Ascending aorta (tissue), 2 donors: ENCODE data around the gene MMP27. TPM values are rescaled to one million over a fixed set of nuclear protein-coding genes. Genes with fewer than 3 reads are reported as not detected.

Experiments
- DNase-seq, 2 donors: peaks; one replicate each; pipeline ENCODE4 v3.0.0-alpha.2; 2019; ENCODE audit warnings: low spot score in 2 of 2
- H3K27ac ChIP-seq, 2 donors: fragments of 200-600 bp; sonication (generic); one replicate each; pipeline ENCODE4 v1.5.1; 2016 to 2017; ENCODE audit warnings: mild to moderate bottlenecking in 1 of 2
- H3K27me3 ChIP-seq: fragments of 200-600 bp; sonication (generic); one replicate; pipeline ENCODE4 v1.5.1; 2017
- H3K36me3 ChIP-seq, 2 donors: fragments of 200-600 bp; sonication (generic); one replicate each; pipeline ENCODE4 v1.5.1; 2016
- H3K4me1 ChIP-seq, 2 donors: fragments of 200-600 bp; sonication (generic); one replicate each; pipeline ENCODE4 v1.5.1; 2016 to 2017; ENCODE audit warnings: mild to moderate bottlenecking in 1 of 2
- H3K4me3 ChIP-seq, 2 donors: fragments of 200-600 bp; sonication (generic); one replicate each; pipeline ENCODE4 v1.5.1; 2016 to 2017; ENCODE audit warnings: mild to moderate bottlenecking in 1 of 2
- H3K9me3 ChIP-seq, 2 donors: fragments of 200-600 bp; sonication (generic); one replicate each; pipeline ENCODE4 v1.5.1; 2016
- intact Hi-C: fragments of 100-400 bp; cut with DNase I; formaldehyde crosslinking; loops from one replicate; pipeline ENCODE4 v1.15.1; 2023
- total RNA-seq: library from RNA; depleted of rRNA; stranded (reverse); fragments of >200 nt; gene quantifications from one replicate; pipeline ENCODE4 v1.1.0, GENCODE V29; 2016
- TF ChIP-seq, protein P1 (sequence below), 3 experiments: fragments of 200-600 bp in 2 of 3; fragments of 450-650 bp in 1 of 3; sonication (generic) in 2 of 3; IDR thresholded peaks; one replicate each; pipeline ENCODE4 v1.5.1; 2016 to 2019; ENCODE audit warnings: antibody characterized with exemption in 3 of 3, mild to moderate bottlenecking in 1 of 3, moderate library complexity in 1 of 3

The MMP27 gene
- total RNA-seq, 1 donor from 2014 or later = not detected

DNA sequence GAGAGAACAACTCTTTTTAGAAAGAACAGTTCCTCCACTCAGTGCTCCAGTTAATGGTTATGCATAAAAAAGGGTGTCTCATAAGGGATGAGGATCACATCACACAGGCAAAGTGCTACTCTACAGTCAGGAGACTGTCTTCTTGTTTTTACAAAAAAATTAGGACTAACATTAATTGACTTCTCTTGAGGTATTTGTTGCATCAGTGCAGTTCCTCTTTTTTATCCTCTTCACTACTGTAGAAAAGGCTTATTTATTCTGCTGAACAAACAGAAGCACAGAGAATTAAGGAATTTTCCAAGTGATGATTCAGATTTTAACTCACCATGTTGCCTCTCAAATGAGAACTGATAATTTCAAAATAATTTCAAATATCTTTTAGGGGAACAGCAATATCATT lies 17.3 kb upstream of the MMP27 start:
- Histone ChIP-seq H3K27me3 (no peaks in the 10 kb centered on the region), H3K4me3 (no peak overlapping the region), H3K27ac (no peak overlapping the region), H3K36me3 (no peaks in the 10 kb centered on the region), H3K4me1 (no peaks in the 10 kb centered on the region), H3K9me3 (no peaks in the 10 kb centered on the region)
- TF ChIP-seq, protein P1, sequence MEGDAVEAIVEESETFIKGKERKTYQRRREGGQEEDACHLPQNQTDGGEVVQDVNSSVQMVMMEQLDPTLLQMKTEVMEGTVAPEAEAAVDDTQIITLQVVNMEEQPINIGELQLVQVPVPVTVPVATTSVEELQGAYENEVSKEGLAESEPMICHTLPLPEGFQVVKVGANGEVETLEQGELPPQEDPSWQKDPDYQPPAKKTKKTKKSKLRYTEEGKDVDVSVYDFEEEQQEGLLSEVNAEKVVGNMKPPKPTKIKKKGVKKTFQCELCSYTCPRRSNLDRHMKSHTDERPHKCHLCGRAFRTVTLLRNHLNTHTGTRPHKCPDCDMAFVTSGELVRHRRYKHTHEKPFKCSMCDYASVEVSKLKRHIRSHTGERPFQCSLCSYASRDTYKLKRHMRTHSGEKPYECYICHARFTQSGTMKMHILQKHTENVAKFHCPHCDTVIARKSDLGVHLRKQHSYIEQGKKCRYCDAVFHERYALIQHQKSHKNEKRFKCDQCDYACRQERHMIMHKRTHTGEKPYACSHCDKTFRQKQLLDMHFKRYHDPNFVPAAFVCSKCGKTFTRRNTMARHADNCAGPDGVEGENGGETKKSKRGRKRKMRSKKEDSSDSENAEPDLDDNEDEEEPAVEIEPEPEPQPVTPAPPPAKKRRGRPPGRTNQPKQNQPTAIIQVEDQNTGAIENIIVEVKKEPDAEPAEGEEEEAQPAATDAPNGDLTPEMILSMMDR (IDR thresholded peaks at IDR 0.05) = no peak
- no peak for DNase-seq
- intact Hi-C loops = no loop called here

DNA sequence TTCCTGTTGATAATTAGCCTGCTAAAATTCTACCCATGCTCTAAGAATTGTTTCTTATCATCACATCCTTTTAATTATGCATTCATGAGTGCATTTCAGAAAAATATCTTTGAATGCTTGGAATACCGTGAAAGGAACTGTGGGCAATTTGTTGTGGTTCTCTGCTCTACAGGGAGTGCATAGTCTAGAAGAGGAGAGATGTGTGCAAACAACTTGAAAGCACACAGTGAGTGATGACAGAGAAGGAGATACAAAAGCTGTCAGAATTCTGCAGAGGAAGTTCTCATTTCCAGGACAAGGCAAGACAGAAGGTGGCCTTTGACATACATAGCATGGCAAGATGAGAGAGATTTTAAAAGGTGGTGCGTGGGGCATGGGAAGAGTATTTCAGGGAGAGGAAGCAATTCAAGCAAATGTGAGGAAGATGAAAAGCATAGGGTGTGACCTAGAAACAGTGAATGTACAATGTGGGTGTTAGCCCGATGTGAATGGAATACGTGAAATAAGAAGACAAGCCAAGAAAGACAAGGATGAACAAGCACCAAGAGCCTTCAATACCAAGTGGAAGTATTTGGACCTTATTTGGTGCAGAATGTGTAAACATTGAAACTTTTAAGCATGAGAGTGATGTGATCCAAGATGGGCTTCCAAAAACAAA lies 14.2 kb upstream of the MMP27 start:
- H3K4me1 ChIP-seq = no peaks in the 10 kb centered on the region
- H3K9me3 ChIP-seq = no peaks in the 10 kb centered on the region
- no peak overlapping the region for H3K27ac ChIP-seq
- TF ChIP-seq, protein P1 (IDR thresholded peaks at IDR 0.05) = no peak
- no peaks in the 10 kb centered on the region for H3K36me3 ChIP-seq
- H3K4me3 ChIP-seq = no peak overlapping the region
- intact Hi-C loops = no loop called here
- no peak for DNase-seq
- no peaks in the 10 kb centered on the region for H3K27me3 ChIP-seq

DNA sequence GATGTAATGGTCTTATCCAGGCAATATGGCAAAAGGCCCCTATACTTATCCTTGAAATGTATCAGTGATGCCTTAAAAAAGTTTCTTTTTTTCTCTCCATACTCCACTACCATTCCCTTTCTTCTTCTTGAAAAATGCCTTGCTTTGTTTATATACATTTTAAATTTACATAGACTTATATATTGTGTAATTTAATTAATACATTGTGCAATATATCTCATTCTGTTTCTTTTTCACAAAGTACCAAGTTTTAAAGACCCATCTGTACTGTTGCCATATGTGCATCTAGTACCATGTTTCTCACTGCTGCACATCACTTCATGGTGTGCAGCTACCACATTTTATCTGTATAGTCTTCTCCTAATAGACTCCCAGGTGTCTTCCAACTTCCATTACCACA lies 11.7 kb upstream of the MMP27 start:
- Histone ChIP-seq H3K27me3 (no peaks in the 10 kb centered on the region), H3K36me3 (no peaks in the 10 kb centered on the region), H3K27ac (no peak overlapping the region), H3K9me3 (no peaks in the 10 kb centered on the region), H3K4me3 (no peak overlapping the region), H3K4me1 (no peaks in the 10 kb centered on the region)
- no peak for DNase-seq
- TF ChIP-seq, protein P1 (IDR thresholded peaks at IDR 0.05) = no peak
- intact Hi-C loops = no loop called here

DNA sequence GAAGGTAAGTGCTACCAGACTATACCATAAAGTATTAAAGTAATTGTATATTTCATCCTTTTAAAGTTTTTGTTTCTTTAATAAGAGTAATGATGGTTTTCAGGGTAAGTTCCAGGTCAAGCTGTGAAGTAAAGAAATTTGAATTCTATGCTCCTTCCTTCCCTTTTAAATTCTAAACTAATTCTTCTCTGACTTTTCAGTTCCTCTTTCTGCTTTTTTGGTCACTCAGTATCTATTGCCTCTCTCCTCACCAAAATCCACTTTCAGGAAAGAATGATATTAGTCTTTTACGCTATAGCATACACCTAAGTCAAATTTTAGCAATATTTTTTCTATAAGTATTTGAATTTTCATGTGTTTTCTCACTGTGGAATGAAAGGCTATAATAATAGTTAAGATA lies 11.0 kb upstream of the MMP27 start:
- no peaks in the 10 kb centered on the region for H3K27me3 ChIP-seq
- no peaks in the 10 kb centered on the region for H3K4me1 ChIP-seq
- no peak overlapping the region for H3K4me3 ChIP-seq
- intact Hi-C loops = no loop called here
- no peaks in the 10 kb centered on the region for H3K9me3 ChIP-seq
- no peak for DNase-seq
- no peak overlapping the region for H3K27ac ChIP-seq
- TF ChIP-seq, protein P1 (IDR thresholded peaks at IDR 0.05) = no peak
- H3K36me3 ChIP-seq = no peaks in the 10 kb centered on the region

DNA sequence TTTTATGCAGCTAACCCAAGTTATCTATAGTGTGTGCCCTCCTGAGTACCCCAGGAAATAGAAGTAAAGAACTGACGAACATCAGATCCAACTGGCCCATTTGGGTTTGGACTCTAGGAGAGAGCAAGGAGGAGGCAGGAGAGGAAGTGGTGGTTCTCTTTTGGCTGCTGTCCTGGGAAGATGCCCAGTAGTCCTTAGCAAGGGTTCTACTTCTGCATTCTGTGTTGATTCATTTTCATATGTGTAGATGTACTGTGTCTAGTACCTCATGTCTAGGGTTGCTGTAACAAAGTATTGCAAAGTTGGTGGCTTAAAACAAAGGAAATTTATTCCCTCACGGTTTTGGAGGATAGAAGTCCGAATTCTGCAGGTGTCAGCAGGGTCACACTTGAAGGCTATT lies 6.6 kb upstream of the MMP27 start:
- Histone ChIP-seq H3K4me1 (no peaks in the 10 kb centered on the region), H3K27me3 (no peaks in the 10 kb centered on the region), H3K36me3 (no peaks in the 10 kb centered on the region), H3K4me3 (no peak overlapping the region), H3K27ac (no peak overlapping the region), H3K9me3 (no peaks in the 10 kb centered on the region)
- intact Hi-C loops = no loop called here
- TF ChIP-seq, protein P1 (IDR thresholded peaks at IDR 0.05) = no peak
- DNase-seq = no peak
